ENCODE results near the gene MPZL1.

MPZL1 gene

GRCh38 chr1:167756730-167757405, 35.1 kb downstream of the MPZL1 start:
- Histone ChIP-seq H3K4me3 (replicated peaks; ENCODE audit: low read depth, low read length) (no peak overlapping the region), H3K36me3 (ENCODE audit: control insufficient read depth, insufficient read depth, low read length) (no peaks in the 10 kb centered on the region), H3K27me3 (replicated peaks; ENCODE audit: control insufficient read depth, insufficient read depth, low read length) (no peaks in the 10 kb centered on the region)
- DNase-seq (ENCODE audit: extremely low read depth, insufficient read length) = no peak
- no peak for TF ChIP-seq CTCF (IDR thresholded peaks at IDR 0.05; ENCODE audit: insufficient read depth, low read length, poor library complexity, severe bottlenecking)

- Histone ChIP-seq H3K27me3 (replicated peaks; ENCODE audit: control insufficient read depth, insufficient read depth, low read length) (no peaks in the 10 kb centered on the region), H3K36me3 (ENCODE audit: control insufficient read depth, insufficient read depth, low read length) (no peaks in the 10 kb centered on the region), H3K4me3 (replicated peaks; ENCODE audit: low read depth, low read length) (no peak overlapping the region)
- no peak for DNase-seq (ENCODE audit: extremely low read depth, insufficient read length)
- no peak for TF ChIP-seq CTCF (IDR thresholded peaks at IDR 0.05; ENCODE audit: insufficient read depth, low read length, poor library complexity, severe bottlenecking)
Measured at GRCh38 chr1:167757433-167758309, 35.9 kb downstream of the MPZL1 start.

GRCh38 chr1:167761400-167761799, 39.6 kb downstream of the MPZL1 start:
- no peak for TF ChIP-seq CTCF (IDR thresholded peaks at IDR 0.05; ENCODE audit: insufficient read depth, low read length, poor library complexity, severe bottlenecking)
- Histone ChIP-seq H3K27me3 (replicated peaks; ENCODE audit: control insufficient read depth, insufficient read depth, low read length) (no peaks in the 10 kb centered on the region), H3K36me3 (ENCODE audit: control insufficient read depth, insufficient read depth, low read length) (no peaks in the 10 kb centered on the region), H3K4me3 (replicated peaks; ENCODE audit: low read depth, low read length) (no peak overlapping the region)
- no peak for DNase-seq (ENCODE audit: extremely low read depth, insufficient read length)

- DNase-seq (ENCODE audit: extremely low read depth, insufficient read length) = no peak
- H3K27me3 ChIP-seq (replicated peaks; ENCODE audit: control insufficient read depth, insufficient read depth, low read length) = no peaks in the 10 kb centered on the region
- no peak for TF ChIP-seq CTCF (IDR thresholded peaks at IDR 0.05; ENCODE audit: insufficient read depth, low read length, poor library complexity, severe bottlenecking)
- no peaks in the 10 kb centered on the region for H3K36me3 ChIP-seq (ENCODE audit: control insufficient read depth, insufficient read depth, low read length)
- H3K4me3 ChIP-seq (replicated peaks; ENCODE audit: low read depth, low read length) = no peak overlapping the region
Measured at GRCh38 chr1:167762061-167762746, 40.4 kb downstream of the MPZL1 start.

GRCh38 chr1:167763525-167764220, 41.9 kb downstream of the MPZL1 start:
- TF ChIP-seq CTCF (IDR thresholded peaks at IDR 0.05; ENCODE audit: insufficient read depth, low read length, poor library complexity, severe bottlenecking) = no peak
- no peaks in the 10 kb centered on the region for H3K27me3 ChIP-seq (replicated peaks; ENCODE audit: control insufficient read depth, insufficient read depth, low read length)
- no peak overlapping the region for H3K4me3 ChIP-seq (replicated peaks; ENCODE audit: low read depth, low read length)
- no peak for DNase-seq (ENCODE audit: extremely low read depth, insufficient read length)
- peaks cover 2% of the 10 kb centered on the region; the same call in 1 of the 2 replicates for H3K36me3 ChIP-seq (ENCODE audit: control insufficient read depth, insufficient read depth, low read length)

All from GM06990 (cell line).